ENCODE results near the gene RPUSD1. TPM values are rescaled to one million over a fixed set of nuclear protein-coding genes. Genes with fewer than 3 reads are reported as not detected.

RPUSD1 gene
- total RNA-seq, 1 experiment from 2014 or later: 24.9 TPM

- H3K27me3 Mint-ChIP-seq (ENCODE audit: insufficient read depth, unreplicated experiment): peaks cover 28% of the 10 kb centered on the region
- POLR2A ChIA-PET: interaction anchor here (0.6 kb wide), 1 partner anchor 10 kb away, joined by 3 read pairs; no protein-coding TSS in a partner anchor
- H3K9me3 Mint-ChIP-seq (ENCODE audit: unreplicated experiment): no peaks in the 10 kb centered on the region
- peak overlapping the region; percentile 91 for H3K4me3 Mint-ChIP-seq (ENCODE audit: unreplicated experiment)
- peaks cover 11% of the 10 kb centered on the region for H3K36me3 Mint-ChIP-seq (ENCODE audit: insufficient read depth, unreplicated experiment)
- TF ChIP-seq, protein P1, sequence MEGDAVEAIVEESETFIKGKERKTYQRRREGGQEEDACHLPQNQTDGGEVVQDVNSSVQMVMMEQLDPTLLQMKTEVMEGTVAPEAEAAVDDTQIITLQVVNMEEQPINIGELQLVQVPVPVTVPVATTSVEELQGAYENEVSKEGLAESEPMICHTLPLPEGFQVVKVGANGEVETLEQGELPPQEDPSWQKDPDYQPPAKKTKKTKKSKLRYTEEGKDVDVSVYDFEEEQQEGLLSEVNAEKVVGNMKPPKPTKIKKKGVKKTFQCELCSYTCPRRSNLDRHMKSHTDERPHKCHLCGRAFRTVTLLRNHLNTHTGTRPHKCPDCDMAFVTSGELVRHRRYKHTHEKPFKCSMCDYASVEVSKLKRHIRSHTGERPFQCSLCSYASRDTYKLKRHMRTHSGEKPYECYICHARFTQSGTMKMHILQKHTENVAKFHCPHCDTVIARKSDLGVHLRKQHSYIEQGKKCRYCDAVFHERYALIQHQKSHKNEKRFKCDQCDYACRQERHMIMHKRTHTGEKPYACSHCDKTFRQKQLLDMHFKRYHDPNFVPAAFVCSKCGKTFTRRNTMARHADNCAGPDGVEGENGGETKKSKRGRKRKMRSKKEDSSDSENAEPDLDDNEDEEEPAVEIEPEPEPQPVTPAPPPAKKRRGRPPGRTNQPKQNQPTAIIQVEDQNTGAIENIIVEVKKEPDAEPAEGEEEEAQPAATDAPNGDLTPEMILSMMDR (IDR thresholded peaks at IDR 0.05; ENCODE audit: unreplicated experiment): no peak
- CTCF ChIA-PET: interaction anchor here (0.7 kb wide), 1 partner anchor 102 kb away, joined by 4 read pairs; no protein-coding TSS in a partner anchor
- no peaks in the 10 kb centered on the region for H3K4me1 Mint-ChIP-seq (ENCODE audit: insufficient read depth, unreplicated experiment)
- TSS peak; percentile 75 for BruUV-seq (replicated peaks)
- intact Hi-C loops (cut with micrococcal nuclease): no loop called here
- peak overlapping the region; percentile 66 for H3K27ac Mint-ChIP-seq (ENCODE audit: low read depth, unreplicated experiment)
- peak; percentile 74 for DNase-seq (ENCODE audit: unreplicated experiment)
Observed at GRCh38 chr16:807347-808084, 19.3 kb upstream of the RPUSD1 start.

- Mint-ChIP-seq H3K4me1 (ENCODE audit: insufficient read depth, unreplicated experiment) (no peaks in the 10 kb centered on the region), H3K4me3 (ENCODE audit: unreplicated experiment) (no peak overlapping the region), H3K27me3 (ENCODE audit: insufficient read depth, unreplicated experiment) (peaks cover 19% of the 10 kb centered on the region), H3K36me3 (ENCODE audit: insufficient read depth, unreplicated experiment) (peaks cover 11% of the 10 kb centered on the region), H3K9me3 (ENCODE audit: unreplicated experiment) (no peaks in the 10 kb centered on the region), H3K27ac (ENCODE audit: low read depth, unreplicated experiment) (no peak overlapping the region)
- no TSS peak for BruUV-seq (replicated peaks)
- TF ChIP-seq, protein P1 (IDR thresholded peaks at IDR 0.05; ENCODE audit: unreplicated experiment): no peak
- CTCF ChIA-PET: no interaction called here
- POLR2A ChIA-PET: no interaction called here
- intact Hi-C loops (cut with micrococcal nuclease): no loop called here
- DNase-seq (ENCODE audit: unreplicated experiment): no peak
Observed at GRCh38 chr16:805474-805873, 17.3 kb upstream of the RPUSD1 start.

- no peaks in the 10 kb centered on the region for H3K9me3 Mint-ChIP-seq (ENCODE audit: unreplicated experiment)
- ChIA-PET POLR2A (interaction anchor here (0.6 to 1.3 kb wide), 3 partner anchors 55 to 247 kb away, joined by 3 to 4 read pairs (median 3); partner anchors contain the start of gene ANTKMT), CTCF (interaction anchor here (0.9 kb wide), 2 partner anchors 252 to 299 kb away, joined by 3 to 4 read pairs; no protein-coding TSS in a partner anchor)
- TF ChIP-seq, protein P1 (IDR thresholded peaks at IDR 0.05; ENCODE audit: unreplicated experiment): no peak
- BruUV-seq (replicated peaks): no TSS peak
- H3K36me3 Mint-ChIP-seq (ENCODE audit: insufficient read depth, unreplicated experiment): peaks cover 11% of the 10 kb centered on the region
- H3K4me3 Mint-ChIP-seq (ENCODE audit: unreplicated experiment): no peak overlapping the region
- no peaks in the 10 kb centered on the region for H3K4me1 Mint-ChIP-seq (ENCODE audit: insufficient read depth, unreplicated experiment)
- no peak for DNase-seq (ENCODE audit: unreplicated experiment)
- peaks cover 15% of the 10 kb centered on the region for H3K27me3 Mint-ChIP-seq (ENCODE audit: insufficient read depth, unreplicated experiment)
- intact Hi-C loops (cut with micrococcal nuclease): no loop called here
- no peak overlapping the region for H3K27ac Mint-ChIP-seq (ENCODE audit: low read depth, unreplicated experiment)
Observed at GRCh38 chr16:804193-805048, 16.2 kb upstream of the RPUSD1 start.

DNA sequence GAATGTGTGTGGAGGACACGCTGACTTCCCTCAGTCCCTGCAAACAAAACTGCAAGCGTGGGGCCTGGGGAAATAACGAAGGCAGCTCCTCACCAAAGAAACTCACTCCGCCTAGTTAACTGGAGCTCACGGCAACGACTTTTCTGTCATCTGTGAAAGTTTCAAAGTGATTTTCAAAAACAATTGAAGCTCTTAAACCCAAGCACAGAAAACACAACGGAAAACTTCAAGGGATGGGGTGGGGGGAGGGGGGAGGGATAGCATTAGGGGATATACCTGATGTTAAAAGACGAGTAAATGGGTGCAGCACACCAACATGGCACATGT, 15.5 kb upstream of the RPUSD1 start:
- DNase-seq (ENCODE audit: unreplicated experiment): no peak
- no TSS peak for BruUV-seq (replicated peaks)
- CTCF ChIA-PET: interaction anchor here (0.6 to 0.9 kb wide), 3 partner anchors 8 to 300 kb away, joined by 3 to 4 read pairs (median 3); no protein-coding TSS in a partner anchor
- POLR2A ChIA-PET: interaction anchor here (1.3 kb wide), 1 partner anchor 83 kb away, joined by 4 read pairs; the partner anchor contains the start of gene ANTKMT
- Mint-ChIP-seq H3K9me3 (ENCODE audit: unreplicated experiment) (no peaks in the 10 kb centered on the region), H3K4me3 (ENCODE audit: unreplicated experiment) (no peak overlapping the region), H3K27me3 (ENCODE audit: insufficient read depth, unreplicated experiment) (peaks cover 8% of the 10 kb centered on the region), H3K27ac (ENCODE audit: low read depth, unreplicated experiment) (no peak overlapping the region), H3K4me1 (ENCODE audit: insufficient read depth, unreplicated experiment) (no peaks in the 10 kb centered on the region), H3K36me3 (ENCODE audit: insufficient read depth, unreplicated experiment) (peaks cover 11% of the 10 kb centered on the region)
- TF ChIP-seq, protein P1 (IDR thresholded peaks at IDR 0.05; ENCODE audit: unreplicated experiment): no peak
- intact Hi-C loops (cut with micrococcal nuclease): no loop called here

Data from MCF 10A (cell line).